Cardiac muscle cell (in vitro differentiated cells and primary cell): Measurements from ENCODE around the gene OR7G2. TPM values are rescaled to one million over a fixed set of nuclear protein-coding genes. Genes with fewer than 3 reads are reported as not detected.
A peak's percentile ranks its signal among the peaks of the same experiment; 100 is the strongest.
"Not testable (repeated sequence)": the region's sequence is repeated elsewhere in the genome, so short reads cannot be mapped to it uniquely, and the experiment has no call there.

Source experiments
- DNase-seq, 2 donors: peaks; one replicate each; pipeline versions ENCODE4 v3.0.0 to v3.0.0-alpha.2; 2010 to 2017; ENCODE audit warnings: low read depth in 1 of 2, low spot score in 1 of 2
- H3K27ac ChIP-seq: fragments of 200-600 bp; sonication (generic); 2 replicates; pipeline ENCODE4 v1.5.1; 2016
- H3K27me3 ChIP-seq: fragments of 200-600 bp; sonication (generic); 2 replicates; pipeline ENCODE4 v1.6.0; 2016; ENCODE audit warnings: control low read depth
- H3K36me3 ChIP-seq: fragments of 200-600 bp; sonication (generic); 2 replicates; pipeline ENCODE4 v1.5.1; 2016; ENCODE audit warnings: control low read depth
- H3K4me1 ChIP-seq: fragments of 200-600 bp; sonication (generic); 2 replicates; pipeline ENCODE4 v1.8.1; 2017; ENCODE audit warnings: low read depth, mild to moderate bottlenecking, mixed run types
- H3K4me3 ChIP-seq: fragments of 200-600 bp; sonication (generic); 2 replicates; pipeline ENCODE4 v1.5.1; 2016; ENCODE audit warnings: mild to moderate bottlenecking
- H3K9me3 ChIP-seq: fragments of 200-600 bp; sonication (generic); 2 replicates; pipeline ENCODE4 v1.5.1; 2017; ENCODE audit warnings: low read depth, mild to moderate bottlenecking, control low read depth
- polyA plus RNA-seq: library from polyadenylated mRNA; unstranded; fragments of >200 nt; fragmentation: Nextera tagmentation; extraction: Ambion mirVana; gene quantifications from 2 replicates; pipeline ENCODE4 v1.2.1, GENCODE V29; 2016
- total RNA-seq: library from RNA; depleted of rRNA; stranded (reverse); fragments of >200 nt; gene quantifications from 2 replicates; pipeline ENCODE4 v1.2.3, GENCODE V29; 2016
- TF ChIP-seq, protein P1 (sequence below): IDR thresholded peaks from 2 replicates; pipeline ENCODE4 v1.5.1; 2012; ENCODE audit warnings: low read depth, mild to moderate bottlenecking, low read length

OR7G2 gene
- total and polyA plus RNA-seq, 2 experiments from 2014 or later = not detected

GRCh38 chr19:9075064-9075949 is 32.0 kb downstream of the OR7G2 start:
- H3K27ac ChIP-seq = peak overlapping the region; percentile 57
- H3K36me3 ChIP-seq = no peaks in the 10 kb centered on the region
- TF ChIP-seq, protein P1, sequence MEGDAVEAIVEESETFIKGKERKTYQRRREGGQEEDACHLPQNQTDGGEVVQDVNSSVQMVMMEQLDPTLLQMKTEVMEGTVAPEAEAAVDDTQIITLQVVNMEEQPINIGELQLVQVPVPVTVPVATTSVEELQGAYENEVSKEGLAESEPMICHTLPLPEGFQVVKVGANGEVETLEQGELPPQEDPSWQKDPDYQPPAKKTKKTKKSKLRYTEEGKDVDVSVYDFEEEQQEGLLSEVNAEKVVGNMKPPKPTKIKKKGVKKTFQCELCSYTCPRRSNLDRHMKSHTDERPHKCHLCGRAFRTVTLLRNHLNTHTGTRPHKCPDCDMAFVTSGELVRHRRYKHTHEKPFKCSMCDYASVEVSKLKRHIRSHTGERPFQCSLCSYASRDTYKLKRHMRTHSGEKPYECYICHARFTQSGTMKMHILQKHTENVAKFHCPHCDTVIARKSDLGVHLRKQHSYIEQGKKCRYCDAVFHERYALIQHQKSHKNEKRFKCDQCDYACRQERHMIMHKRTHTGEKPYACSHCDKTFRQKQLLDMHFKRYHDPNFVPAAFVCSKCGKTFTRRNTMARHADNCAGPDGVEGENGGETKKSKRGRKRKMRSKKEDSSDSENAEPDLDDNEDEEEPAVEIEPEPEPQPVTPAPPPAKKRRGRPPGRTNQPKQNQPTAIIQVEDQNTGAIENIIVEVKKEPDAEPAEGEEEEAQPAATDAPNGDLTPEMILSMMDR = no peak
- peak; percentile 37 to 99 for DNase-seq
- H3K4me1 ChIP-seq = no peaks in the 10 kb centered on the region
- no peaks in the 10 kb centered on the region for H3K27me3 ChIP-seq
- H3K9me3 ChIP-seq = no peaks in the 10 kb centered on the region
- no peak overlapping the region for H3K4me3 ChIP-seq

GRCh38 chr19:9073806-9074205 is 33.5 kb downstream of the OR7G2 start:
- H3K27ac ChIP-seq = no peak overlapping the region

GRCh38 chr19:9071720-9072119 is 35.6 kb downstream of the OR7G2 start:
- H3K4me1 ChIP-seq, H3K4me3 ChIP-seq, H3K9me3 ChIP-seq, DNase-seq, H3K36me3 ChIP-seq, H3K27ac ChIP-seq, H3K27me3 ChIP-seq: not testable (repeated sequence)

More at GRCh38 chr19:9073806-9074205, 33.5 kb downstream of the OR7G2 start:
- no peak for DNase-seq
- Histone ChIP-seq H3K9me3 (no peaks in the 10 kb centered on the region), H3K36me3 (no peaks in the 10 kb centered on the region), H3K4me1 (no peaks in the 10 kb centered on the region), H3K4me3 (no peak overlapping the region), H3K27me3 (no peaks in the 10 kb centered on the region)
- TF ChIP-seq, protein P1 = no peak

DNA sequence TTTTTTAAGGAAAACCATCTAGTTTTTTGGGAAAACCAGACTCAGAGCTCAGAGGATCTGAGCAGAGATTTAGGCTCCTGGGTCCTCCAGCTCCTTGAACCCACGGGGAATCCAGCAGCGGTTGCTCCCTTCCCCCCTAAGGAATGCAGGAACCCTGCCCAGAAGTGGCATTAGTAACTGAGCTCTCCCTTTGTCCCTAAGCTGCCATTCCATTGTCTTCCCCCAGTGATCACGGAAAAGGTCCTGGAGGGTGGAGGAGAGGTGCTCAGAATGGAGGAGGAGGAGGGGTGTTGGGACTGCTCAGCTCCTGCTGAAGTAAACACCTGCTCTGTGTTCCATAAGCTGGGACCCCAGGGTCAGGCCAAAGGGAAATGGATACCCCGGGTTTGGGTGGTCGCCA is 37.2 kb downstream of the OR7G2 start:
- DNase-seq = no peak
- Histone ChIP-seq H3K27me3 (no peaks in the 10 kb centered on the region), H3K36me3 (no peaks in the 10 kb centered on the region), H3K4me1 (no peaks in the 10 kb centered on the region), H3K9me3 (no peaks in the 10 kb centered on the region), H3K4me3 (no peak overlapping the region), H3K27ac (no peak overlapping the region)
- TF ChIP-seq, protein P1 = no peak

- no peaks in the 10 kb centered on the region for H3K36me3 ChIP-seq
- H3K27ac ChIP-seq = no peak overlapping the region
- no peak for DNase-seq
- H3K4me3 ChIP-seq = no peak overlapping the region
- H3K4me1 ChIP-seq = no peaks in the 10 kb centered on the region
- no peaks in the 10 kb centered on the region for H3K27me3 ChIP-seq
- no peaks in the 10 kb centered on the region for H3K9me3 ChIP-seq
- TF ChIP-seq, protein P1 = no peak
Observed at GRCh38 chr19:9065457-9066014, 41.7 kb downstream of the OR7G2 start.

GRCh38 chr19:9061879-9062278 is 45.4 kb downstream of the OR7G2 start:
- no peak overlapping the region for H3K4me3 ChIP-seq
- H3K4me1 ChIP-seq = no peaks in the 10 kb centered on the region
- no peak for DNase-seq
- TF ChIP-seq, protein P1 = no peak
- H3K36me3 ChIP-seq = no peaks in the 10 kb centered on the region
- H3K9me3 ChIP-seq = no peaks in the 10 kb centered on the region
- H3K27me3 ChIP-seq = no peaks in the 10 kb centered on the region
- no peak overlapping the region for H3K27ac ChIP-seq
